Measurements from ENCODE around the gene IL17REL. TPM values are rescaled to one million over a fixed set of nuclear protein-coding genes. Genes with fewer than 3 reads are reported as not detected.

IL17REL gene
- total and polyA plus RNA-seq, 10 of the 15 experiments (the other 5 are each of a cell fraction or from before 2014, with no cell fraction given), result 0.03 TPM; not detected in 9

GRCh38 chr22:49960159-49961004 is 52.2 kb downstream of the IL17REL start, which contains the start of gene PIM3 (continued):
- TF ChIP-seq EGR1 (IDR thresholded peaks at IDR 0.05; ENCODE audit: borderline replicate concordance in 1 of 2, low read depth in 2 of 2, low read length in 2 of 2) (peak; percentile 67 to 91), ZNF384 (IDR thresholded peaks at IDR 0.05; ENCODE audit: borderline replicate concordance, low read depth, low read length) (no peak), FOS (IDR thresholded peaks at IDR 0.05; ENCODE audit: borderline replicate concordance, extremely low read depth, insufficient read length) (no peak), JUND (IDR thresholded peaks at IDR 0.05; ENCODE audit: low read depth, low read length) (0 out of 2 replicates have a peak, but pooled peaks have one; percentile 8), ZNF207 (IDR thresholded peaks at IDR 0.05; ENCODE audit: borderline replicate concordance) (no peak), KDM1A (IDR thresholded peaks at IDR 0.05; ENCODE audit: borderline replicate concordance) (no peak), STAT1 (conservative IDR thresholded peaks at IDR 0.05) (peak; percentile 69; the same call in 1 of the 2 replicates), NFXL1 (IDR thresholded peaks at IDR 0.05; ENCODE audit: borderline replicate concordance) (no peak), MEF2B (IDR thresholded peaks at IDR 0.05; ENCODE audit: partially characterized antibody, poor library complexity, severe bottlenecking) (peak; percentile 25), MYB (IDR thresholded peaks at IDR 0.05; ENCODE audit: borderline replicate concordance, low read depth, low read length) (no peak), BRCA1 (IDR thresholded peaks at IDR 0.05; ENCODE audit: low read depth, low read length) (no peak), ZBTB11 (CRISPR knock-in tag; IDR thresholded peaks at IDR 0.05) (no peak), TBL1XR1 (IDR thresholded peaks at IDR 0.05; ENCODE audit: low read depth, low read length) (no peak), BCLAF1 (IDR thresholded peaks at IDR 0.05) (peak; percentile 75; the same call in 1 of the 2 replicates), POLR2AphosphoS2 (IDR thresholded peaks at IDR 0.05; ENCODE audit: low read depth, low read length) (peak; percentile 76), BCL11A (IDR thresholded peaks at IDR 0.05; ENCODE audit: low read depth, low read length) (no peak), POLR2A (IDR thresholded peaks at IDR 0.05; ENCODE audit: low read depth, low read length) (peak; percentile 82), ZNF622 (IDR thresholded peaks at IDR 0.05) (no peak)
- TF ChIP-seq, protein P1, sequence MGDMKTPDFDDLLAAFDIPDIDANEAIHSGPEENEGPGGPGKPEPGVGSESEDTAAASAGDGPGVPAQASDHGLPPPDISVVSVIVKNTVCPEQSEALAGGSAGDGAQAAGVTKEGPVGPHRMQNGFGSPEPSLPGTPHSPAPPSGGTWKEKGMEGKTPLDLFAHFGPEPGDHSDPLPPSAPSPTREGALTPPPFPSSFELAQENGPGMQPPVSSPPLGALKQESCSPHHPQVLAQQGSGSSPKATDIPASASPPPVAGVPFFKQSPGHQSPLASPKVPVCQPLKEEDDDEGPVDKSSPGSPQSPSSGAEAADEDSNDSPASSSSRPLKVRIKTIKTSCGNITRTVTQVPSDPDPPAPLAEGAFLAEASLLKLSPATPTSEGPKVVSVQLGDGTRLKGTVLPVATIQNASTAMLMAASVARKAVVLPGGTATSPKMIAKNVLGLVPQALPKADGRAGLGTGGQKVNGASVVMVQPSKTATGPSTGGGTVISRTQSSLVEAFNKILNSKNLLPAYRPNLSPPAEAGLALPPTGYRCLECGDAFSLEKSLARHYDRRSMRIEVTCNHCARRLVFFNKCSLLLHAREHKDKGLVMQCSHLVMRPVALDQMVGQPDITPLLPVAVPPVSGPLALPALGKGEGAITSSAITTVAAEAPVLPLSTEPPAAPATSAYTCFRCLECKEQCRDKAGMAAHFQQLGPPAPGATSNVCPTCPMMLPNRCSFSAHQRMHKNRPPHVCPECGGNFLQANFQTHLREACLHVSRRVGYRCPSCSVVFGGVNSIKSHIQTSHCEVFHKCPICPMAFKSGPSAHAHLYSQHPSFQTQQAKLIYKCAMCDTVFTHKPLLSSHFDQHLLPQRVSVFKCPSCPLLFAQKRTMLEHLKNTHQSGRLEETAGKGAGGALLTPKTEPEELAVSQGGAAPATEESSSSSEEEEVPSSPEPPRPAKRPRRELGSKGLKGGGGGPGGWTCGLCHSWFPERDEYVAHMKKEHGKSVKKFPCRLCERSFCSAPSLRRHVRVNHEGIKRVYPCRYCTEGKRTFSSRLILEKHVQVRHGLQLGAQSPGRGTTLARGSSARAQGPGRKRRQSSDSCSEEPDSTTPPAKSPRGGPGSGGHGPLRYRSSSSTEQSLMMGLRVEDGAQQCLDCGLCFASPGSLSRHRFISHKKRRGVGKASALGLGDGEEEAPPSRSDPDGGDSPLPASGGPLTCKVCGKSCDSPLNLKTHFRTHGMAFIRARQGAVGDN (IDR thresholded peaks at IDR 0.05), result peak; percentile 56; the same call in 1 of the 2 replicates
